Neural progenitor cell (in vitro differentiated cells): ENCODE results near the gene CCDC3. TPM values are rescaled to one million over a fixed set of nuclear protein-coding genes. Genes with fewer than 3 reads are reported as not detected.

Source experiments
- DNase-seq: peaks from one replicate; pipeline ENCODE4 v3.0.0-alpha.2; 2016; ENCODE audit warnings: low spot score
- H2AFZ ChIP-seq: fragments of 200-600 bp; sonication (generic); replicated peaks from 2 replicates; pipeline ENCODE4 v1.6.1; 2016; ENCODE audit warnings: antibody characterized with exemption
- H3F3A ChIP-seq: fragments of 200-600 bp; sonication (generic); 2 replicates; pipeline ENCODE4 v1.6.1; 2016; ENCODE audit warnings: antibody characterized with exemption, low read depth
- H3K27ac ChIP-seq: fragments of 200-600 bp; sonication (generic); 2 replicates; pipeline ENCODE4 v1.5.1; 2016; ENCODE audit warnings: mild to moderate bottlenecking
- H3K27me3 ChIP-seq: fragments of 200-600 bp; sonication (generic); 2 replicates; pipeline ENCODE4 v1.6.1; 2016; ENCODE audit warnings: mild to moderate bottlenecking, moderate library complexity
- H3K36me3 ChIP-seq: fragments of 200-600 bp; sonication (generic); 2 replicates; pipeline ENCODE4 v1.5.1; 2016
- H3K4me1 ChIP-seq: fragments of 200-600 bp; sonication (generic); 2 replicates; pipeline ENCODE4 v1.6.1; 2016; ENCODE audit warnings: mixed run types
- H3K4me2 ChIP-seq: fragments of 200-600 bp; sonication (generic); 2 replicates; pipeline ENCODE4 v1.6.1; 2016
- H3K4me3 ChIP-seq: fragments of 200-600 bp; sonication (generic); 2 replicates; pipeline ENCODE4 v1.5.1; 2016
- H3K79me2 ChIP-seq: fragments of 200-600 bp; sonication (generic); 2 replicates; pipeline ENCODE4 v1.6.1; 2016; ENCODE audit warnings: low read depth
- H3K9ac ChIP-seq: fragments of 200-600 bp; sonication (generic); 2 replicates; pipeline ENCODE4 v1.6.1; 2016
- H3K9me3 ChIP-seq: fragments of 200-600 bp; sonication (generic); 2 replicates; pipeline ENCODE4 v1.5.1; 2016; ENCODE audit warnings: low read depth
- H4K20me1 ChIP-seq: fragments of 200-600 bp; sonication (generic); 2 replicates; pipeline ENCODE4 v1.6.1; 2016; ENCODE audit warnings: low read depth
- H3K27ac Mint-ChIP-seq: 3 replicates; pipeline ENCODE4 v1.8.0; 2021; ENCODE audit warnings: mixed read lengths
- H3K27me3 Mint-ChIP-seq: 2 replicates; pipeline ENCODE4 v1.8.0; 2022; ENCODE audit warnings: low read depth, mild to moderate bottlenecking, inconsistent platforms, moderate library complexity, mixed read lengths; ENCODE audit not compliant: insufficient read depth
- H3K36me3 Mint-ChIP-seq: 3 replicates; pipeline ENCODE4 v1.8.0; 2021; ENCODE audit warnings: mixed read lengths
- H3K4me1 Mint-ChIP-seq: 3 replicates; pipeline ENCODE4 v1.8.0; 2021; ENCODE audit warnings: mixed read lengths
- H3K4me3 Mint-ChIP-seq: 3 replicates; pipeline ENCODE4 v1.8.0; 2021; ENCODE audit warnings: mild to moderate bottlenecking, moderate library complexity, mixed read lengths
- H3K9me3 Mint-ChIP-seq: 3 replicates; pipeline ENCODE4 v1.8.0; 2020; ENCODE audit warnings: mixed read lengths
- EZH2 ChIP-seq: fragments of 200-600 bp; sonication (generic); IDR thresholded peaks from 2 replicates; pipeline ENCODE4 v1.6.1; 2017; ENCODE audit warnings: antibody characterized with exemption, mild to moderate bottlenecking, moderate library complexity
- EZH2phosphoT487 ChIP-seq: fragments of 200-600 bp; sonication (generic); IDR thresholded peaks from 2 replicates; pipeline ENCODE4 v1.6.1; 2017; ENCODE audit warnings: antibody characterized with exemption
- total RNA-seq: library from RNA; depleted of rRNA; stranded (reverse); fragments of >200 nt; gene quantifications from 2 replicates; pipeline ENCODE4 v1.2.3, GENCODE V29; 2015; ENCODE audit warnings: low replicate concordance
- TF ChIP-seq, protein P1 (sequence below): fragments of 200-600 bp; sonication (generic); IDR thresholded peaks from 2 replicates; pipeline ENCODE4 v1.5.1; 2017; ENCODE audit warnings: antibody characterized with exemption, mild to moderate bottlenecking

Gene CCDC3
- total RNA-seq, 1 donor from 2014 or later: not detected

GRCh38 chr10:12972146-12972545, 29.4 kb downstream of the CCDC3 start:
- peaks cover 4% of the 10 kb centered on the region for H3K27me3 Mint-ChIP-seq
- Histone ChIP-seq H2AFZ (no peak overlapping the region), H3K4me2 (no peak overlapping the region), H4K20me1 (no peaks in the 10 kb centered on the region), H3K79me2 (no peaks in the 10 kb centered on the region), H3K27me3 (no peaks in the 10 kb centered on the region), H3K9ac (no peak overlapping the region), H3K27ac (no peak overlapping the region), H3K36me3 (no peaks in the 10 kb centered on the region), H3F3A (no peaks in the 10 kb centered on the region), H3K9me3 (no peaks in the 10 kb centered on the region), H3K4me3 (no peak overlapping the region), H3K4me1 (no peaks in the 10 kb centered on the region)
- H3K27ac Mint-ChIP-seq: peak overlapping the region; percentile 6
- no peak overlapping the region for H3K4me3 Mint-ChIP-seq
- no peak for DNase-seq
- peaks cover 6% of the 10 kb centered on the region for H3K9me3 Mint-ChIP-seq
- TF ChIP-seq EZH2phosphoT487 (no peak), EZH2 (no peak)
- TF ChIP-seq, protein P1, sequence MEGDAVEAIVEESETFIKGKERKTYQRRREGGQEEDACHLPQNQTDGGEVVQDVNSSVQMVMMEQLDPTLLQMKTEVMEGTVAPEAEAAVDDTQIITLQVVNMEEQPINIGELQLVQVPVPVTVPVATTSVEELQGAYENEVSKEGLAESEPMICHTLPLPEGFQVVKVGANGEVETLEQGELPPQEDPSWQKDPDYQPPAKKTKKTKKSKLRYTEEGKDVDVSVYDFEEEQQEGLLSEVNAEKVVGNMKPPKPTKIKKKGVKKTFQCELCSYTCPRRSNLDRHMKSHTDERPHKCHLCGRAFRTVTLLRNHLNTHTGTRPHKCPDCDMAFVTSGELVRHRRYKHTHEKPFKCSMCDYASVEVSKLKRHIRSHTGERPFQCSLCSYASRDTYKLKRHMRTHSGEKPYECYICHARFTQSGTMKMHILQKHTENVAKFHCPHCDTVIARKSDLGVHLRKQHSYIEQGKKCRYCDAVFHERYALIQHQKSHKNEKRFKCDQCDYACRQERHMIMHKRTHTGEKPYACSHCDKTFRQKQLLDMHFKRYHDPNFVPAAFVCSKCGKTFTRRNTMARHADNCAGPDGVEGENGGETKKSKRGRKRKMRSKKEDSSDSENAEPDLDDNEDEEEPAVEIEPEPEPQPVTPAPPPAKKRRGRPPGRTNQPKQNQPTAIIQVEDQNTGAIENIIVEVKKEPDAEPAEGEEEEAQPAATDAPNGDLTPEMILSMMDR: no peak
- peaks cover 3% of the 10 kb centered on the region for H3K36me3 Mint-ChIP-seq
- H3K4me1 Mint-ChIP-seq: no peaks in the 10 kb centered on the region

- Histone ChIP-seq H4K20me1 (no peaks in the 10 kb centered on the region), H3K9ac (no peak overlapping the region), H3K36me3 (no peaks in the 10 kb centered on the region), H3K27me3 (no peaks in the 10 kb centered on the region), H2AFZ (no peak overlapping the region), H3F3A (no peaks in the 10 kb centered on the region), H3K4me2 (no peak overlapping the region), H3K9me3 (no peaks in the 10 kb centered on the region), H3K27ac (no peak overlapping the region), H3K4me1 (no peaks in the 10 kb centered on the region), H3K79me2 (no peaks in the 10 kb centered on the region), H3K4me3 (no peak overlapping the region)
- no peak overlapping the region for H3K27ac Mint-ChIP-seq
- no peak overlapping the region for H3K4me3 Mint-ChIP-seq
- peaks cover 3% of the 10 kb centered on the region for H3K36me3 Mint-ChIP-seq
- TF ChIP-seq, protein P1: no peak
- TF ChIP-seq EZH2: no peak
- no peak for TF ChIP-seq EZH2phosphoT487
- peaks cover 4% of the 10 kb centered on the region for H3K27me3 Mint-ChIP-seq
- no peaks in the 10 kb centered on the region for H3K4me1 Mint-ChIP-seq
- H3K9me3 Mint-ChIP-seq: peaks cover 6% of the 10 kb centered on the region
- DNase-seq: no peak
Observed at GRCh38 chr10:12971001-12971788, 30.3 kb downstream of the CCDC3 start.

- Histone ChIP-seq H3K36me3 (no peaks in the 10 kb centered on the region), H3K79me2 (no peaks in the 10 kb centered on the region), H4K20me1 (no peaks in the 10 kb centered on the region), H3K27me3 (no peaks in the 10 kb centered on the region), H3F3A (no peaks in the 10 kb centered on the region), H3K4me3 (no peak overlapping the region), H2AFZ (no peak overlapping the region), H3K27ac (no peak overlapping the region), H3K4me1 (no peaks in the 10 kb centered on the region), H3K4me2 (no peak overlapping the region), H3K9ac (no peak overlapping the region), H3K9me3 (no peaks in the 10 kb centered on the region)
- H3K4me1 Mint-ChIP-seq: no peaks in the 10 kb centered on the region
- DNase-seq: no peak
- peaks cover 2% of the 10 kb centered on the region for H3K27me3 Mint-ChIP-seq
- H3K9me3 Mint-ChIP-seq: peaks cover 6% of the 10 kb centered on the region
- H3K27ac Mint-ChIP-seq: no peak overlapping the region
- H3K36me3 Mint-ChIP-seq: peaks cover 3% of the 10 kb centered on the region
- TF ChIP-seq EZH2 (no peak), EZH2phosphoT487 (no peak)
- TF ChIP-seq, protein P1: no peak
- no peak overlapping the region for H3K4me3 Mint-ChIP-seq
Observed at GRCh38 chr10:12969951-12970350, 31.6 kb downstream of the CCDC3 start.
